IMR-90 (cell line): ENCODE data around the gene CDH23.

Source experiments
- BHLHE40 ChIP-seq: fragments of 150-350 bp; IDR thresholded peaks from 2 replicates; pipeline ENCODE4 v1.6.1; 2016; ENCODE audit warnings: mild to moderate bottlenecking, low read depth, low read length
- CEBPB ChIP-seq: IDR thresholded peaks from 2 replicates; pipeline ENCODE4 v1.6.1; 2012; ENCODE audit warnings: low read depth, low read length, improper control_type of control experiment
- MXI1 ChIP-seq: IDR thresholded peaks from 2 replicates; pipeline ENCODE4 v1.6.1; 2012; ENCODE audit warnings: low read depth, mild to moderate bottlenecking, low read length, moderate library complexity, borderline replicate concordance
- POLR2A ChIP-seq: IDR thresholded peaks from 2 replicates; pipeline ENCODE4 v1.6.1; 2012; ENCODE audit warnings: mild to moderate bottlenecking, low read depth, low read length
- RAD21 ChIP-seq: IDR thresholded peaks from 2 replicates; pipeline ENCODE4 v1.6.1; 2012; ENCODE audit warnings: low read length, improper control_type of control experiment
- RCOR1 ChIP-seq: IDR thresholded peaks from 2 replicates; pipeline ENCODE4 v1.6.1; 2012; ENCODE audit warnings: mild to moderate bottlenecking, low read length, improper control_type of control experiment; ENCODE audit not compliant: insufficient replicate concordance
- TF ChIP-seq, protein P1 (sequence below): conservative IDR thresholded peaks from 2 replicates; pipeline ENCODE4 v1.5.1; 2012; ENCODE audit warnings: mild to moderate bottlenecking, low read depth, low read length, improper control_type of control experiment
- TF ChIP-seq, protein P2 (sequence below): fragments of 150-350 bp; IDR thresholded peaks from 2 replicates; pipeline ENCODE4 v1.6.1; 2016; ENCODE audit warnings: low read depth, mild to moderate bottlenecking, low read length, moderate library complexity, borderline replicate concordance

DNA sequence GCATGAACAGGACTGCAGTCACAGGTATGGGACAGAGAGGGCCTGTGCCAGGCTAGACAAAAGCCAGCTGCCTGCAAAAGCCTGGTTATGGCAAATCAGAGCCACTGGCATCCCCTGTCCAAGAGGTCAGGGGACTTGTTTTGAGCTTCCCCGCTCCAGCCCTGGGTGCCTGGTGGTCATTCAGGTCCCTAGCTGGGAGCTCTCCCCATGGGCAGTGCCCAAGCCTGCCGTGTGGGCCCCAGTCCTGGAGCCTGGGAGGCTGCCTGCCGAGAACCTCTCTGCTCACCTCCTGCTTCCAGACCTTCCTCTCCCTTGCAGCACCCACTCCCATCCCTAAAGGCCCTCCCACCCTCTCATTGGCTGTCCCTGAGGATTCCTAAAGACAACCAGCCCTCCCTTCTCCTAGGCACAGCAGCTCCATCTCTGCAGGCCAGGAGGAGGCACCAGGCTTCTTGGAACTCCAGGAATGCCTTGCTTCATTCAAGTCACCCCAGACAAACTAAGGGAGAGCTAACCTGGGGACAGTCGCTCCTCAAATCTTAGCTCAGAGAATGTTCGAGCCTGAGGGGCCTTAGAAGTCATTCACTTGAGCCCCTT lies 172.3 kb downstream of the CDH23 start:
- TF ChIP-seq, protein P1, sequence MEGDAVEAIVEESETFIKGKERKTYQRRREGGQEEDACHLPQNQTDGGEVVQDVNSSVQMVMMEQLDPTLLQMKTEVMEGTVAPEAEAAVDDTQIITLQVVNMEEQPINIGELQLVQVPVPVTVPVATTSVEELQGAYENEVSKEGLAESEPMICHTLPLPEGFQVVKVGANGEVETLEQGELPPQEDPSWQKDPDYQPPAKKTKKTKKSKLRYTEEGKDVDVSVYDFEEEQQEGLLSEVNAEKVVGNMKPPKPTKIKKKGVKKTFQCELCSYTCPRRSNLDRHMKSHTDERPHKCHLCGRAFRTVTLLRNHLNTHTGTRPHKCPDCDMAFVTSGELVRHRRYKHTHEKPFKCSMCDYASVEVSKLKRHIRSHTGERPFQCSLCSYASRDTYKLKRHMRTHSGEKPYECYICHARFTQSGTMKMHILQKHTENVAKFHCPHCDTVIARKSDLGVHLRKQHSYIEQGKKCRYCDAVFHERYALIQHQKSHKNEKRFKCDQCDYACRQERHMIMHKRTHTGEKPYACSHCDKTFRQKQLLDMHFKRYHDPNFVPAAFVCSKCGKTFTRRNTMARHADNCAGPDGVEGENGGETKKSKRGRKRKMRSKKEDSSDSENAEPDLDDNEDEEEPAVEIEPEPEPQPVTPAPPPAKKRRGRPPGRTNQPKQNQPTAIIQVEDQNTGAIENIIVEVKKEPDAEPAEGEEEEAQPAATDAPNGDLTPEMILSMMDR = no peak
- TF ChIP-seq POLR2A (no peak), RCOR1 (no peak), CEBPB (no peak), RAD21 (no peak), BHLHE40 (no peak), MXI1 (no peak)
- TF ChIP-seq, protein P2, sequence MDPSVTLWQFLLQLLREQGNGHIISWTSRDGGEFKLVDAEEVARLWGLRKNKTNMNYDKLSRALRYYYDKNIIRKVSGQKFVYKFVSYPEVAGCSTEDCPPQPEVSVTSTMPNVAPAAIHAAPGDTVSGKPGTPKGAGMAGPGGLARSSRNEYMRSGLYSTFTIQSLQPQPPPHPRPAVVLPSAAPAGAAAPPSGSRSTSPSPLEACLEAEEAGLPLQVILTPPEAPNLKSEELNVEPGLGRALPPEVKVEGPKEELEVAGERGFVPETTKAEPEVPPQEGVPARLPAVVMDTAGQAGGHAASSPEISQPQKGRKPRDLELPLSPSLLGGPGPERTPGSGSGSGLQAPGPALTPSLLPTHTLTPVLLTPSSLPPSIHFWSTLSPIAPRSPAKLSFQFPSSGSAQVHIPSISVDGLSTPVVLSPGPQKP = no peak
